Fibroblast of the conjunctiva (primary cell): Measurements from ENCODE around the gene RIPOR1.
A peak's percentile ranks its signal among the peaks of the same experiment; 100 is the strongest.

ENCODE experiments used
- DNase-seq: peaks from one replicate; pipeline ENCODE4 v3.0.0-alpha.2; 2010; ENCODE audit warnings: low read depth

Gene RIPOR1

DNA sequence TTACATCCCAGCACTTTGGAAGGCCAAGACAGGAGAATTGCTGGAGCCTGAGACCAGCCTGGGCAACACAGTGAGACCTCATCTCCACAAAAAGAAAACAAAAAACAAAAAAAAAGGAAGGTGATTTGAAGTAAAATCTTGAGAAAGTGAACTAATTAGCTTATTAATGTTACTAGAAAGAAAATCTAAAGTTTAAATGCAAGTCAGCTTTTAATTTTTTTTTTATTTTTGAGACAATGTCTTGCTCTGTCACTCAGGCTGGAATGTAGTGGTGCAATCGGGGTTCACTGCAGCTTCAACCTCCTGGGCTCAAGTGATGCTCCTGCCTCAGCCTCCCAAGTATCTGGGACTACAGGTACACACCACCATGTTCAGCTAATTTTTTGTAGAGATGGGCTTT is 30.2 kb downstream of the RIPOR1 start:
- DNase-seq = no peak

DNA sequence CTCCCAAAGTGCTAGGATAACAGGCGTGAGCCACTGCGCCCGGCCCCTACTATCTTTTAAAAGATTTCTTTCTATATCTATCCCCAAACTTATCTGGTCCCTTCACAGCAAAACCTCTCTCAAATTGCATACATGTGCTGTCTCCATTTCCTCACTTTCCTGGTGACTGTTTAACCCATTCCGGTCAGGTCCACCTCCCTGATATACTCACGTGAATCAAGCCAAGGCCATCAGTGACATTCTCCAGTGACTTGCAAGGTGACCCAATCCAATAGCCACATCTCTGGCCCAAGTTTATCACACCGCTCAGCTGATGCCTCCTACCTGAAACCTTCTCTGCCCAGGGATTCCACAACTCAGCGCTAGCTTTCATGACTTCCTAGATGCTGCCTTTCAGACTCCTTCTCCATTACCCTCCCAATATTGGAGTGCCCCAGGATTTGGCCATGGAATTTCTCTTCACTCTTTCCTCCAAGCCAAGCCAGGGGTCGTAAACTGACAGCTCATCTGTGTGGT is 32.3 kb downstream of the RIPOR1 start:
- no peak for DNase-seq

DNA sequence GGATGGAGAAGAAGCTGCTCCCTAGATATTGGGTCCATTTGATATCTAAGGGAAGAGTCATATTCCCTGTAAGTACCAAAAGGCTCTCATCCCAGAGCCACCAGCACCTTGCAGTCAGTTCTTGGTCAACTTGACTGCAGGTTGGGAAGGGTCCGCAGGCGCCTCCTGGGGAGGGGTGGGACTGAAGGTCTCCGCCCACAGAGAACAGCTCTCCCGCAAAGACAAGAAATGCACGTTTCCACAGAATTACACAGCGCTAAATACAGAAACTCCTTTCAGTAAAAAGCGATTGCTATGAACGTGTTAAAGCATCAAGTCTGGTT is 32.8 kb downstream of the RIPOR1 start:
- no peak for DNase-seq

GRCh38 chr16:67561824-67562525 is 33.3 kb downstream of the RIPOR1 start:
- DNase-seq = peak; percentile 97

GRCh38 chr16:67562526-67562917 is 33.9 kb downstream of the RIPOR1 start, which contains the start of gene CTCF:
Gene CTCF, plus strand, starts transcription at chr16:67562526. Its CDS starts 48,307 bp downstream, at chr16:67610833.
- DNase-seq = peak; percentile 68

GRCh38 chr16:67562918-67563707 is 34.5 kb downstream of the RIPOR1 start:
- DNase-seq = no peak

GRCh38 chr16:67563708-67564468 is 35.3 kb downstream of the RIPOR1 start:
- peak; percentile 71 for DNase-seq

- DNase-seq = no peak
Measured at GRCh38 chr16:67565470-67566100, 37.0 kb downstream of the RIPOR1 start.

DNA sequence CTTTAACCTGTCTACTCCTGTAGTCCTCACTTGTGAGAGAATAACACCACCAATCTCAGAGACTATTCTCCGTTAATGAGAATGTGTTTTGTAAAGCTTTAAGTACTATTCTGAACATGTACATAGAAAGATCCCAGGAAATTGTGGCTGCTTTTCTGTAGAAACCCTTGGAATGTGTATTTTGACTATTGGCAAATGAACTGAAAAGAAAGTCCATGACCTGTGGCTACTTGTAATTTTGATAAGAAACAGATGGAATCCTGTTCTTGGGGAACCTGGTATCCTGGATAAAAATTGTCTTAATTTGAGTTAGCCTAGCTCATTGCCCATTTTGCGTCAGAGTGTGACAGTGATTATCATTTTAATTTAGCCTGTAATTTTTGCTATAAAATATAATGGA is 42.8 kb downstream of the RIPOR1 start:
- no peak for DNase-seq

DNA sequence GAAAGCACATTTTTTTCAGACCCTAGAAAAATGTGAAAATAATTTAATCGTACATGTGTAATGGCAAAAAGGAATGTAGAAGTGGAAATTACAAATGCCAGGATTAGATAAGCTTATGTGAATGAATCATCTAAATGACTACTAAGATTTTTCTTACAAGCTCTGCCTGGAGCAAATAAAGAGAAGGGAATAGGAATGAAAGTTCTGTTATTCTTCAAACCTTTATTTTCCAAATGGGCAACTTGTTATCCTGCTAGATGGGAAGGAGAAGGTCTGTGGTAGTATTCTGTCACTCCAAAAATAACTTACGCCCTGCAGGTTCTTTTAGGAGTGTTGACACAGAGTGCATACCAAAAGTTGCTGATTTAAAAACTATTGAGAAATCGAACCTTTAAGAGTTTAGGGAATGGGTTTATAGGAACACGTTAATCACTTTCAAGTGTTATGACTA is 43.4 kb downstream of the RIPOR1 start:
- DNase-seq = no peak

- DNase-seq = no peak
Measured at GRCh38 chr16:67579686-67580085, 51.1 kb downstream of the RIPOR1 start.

DNA sequence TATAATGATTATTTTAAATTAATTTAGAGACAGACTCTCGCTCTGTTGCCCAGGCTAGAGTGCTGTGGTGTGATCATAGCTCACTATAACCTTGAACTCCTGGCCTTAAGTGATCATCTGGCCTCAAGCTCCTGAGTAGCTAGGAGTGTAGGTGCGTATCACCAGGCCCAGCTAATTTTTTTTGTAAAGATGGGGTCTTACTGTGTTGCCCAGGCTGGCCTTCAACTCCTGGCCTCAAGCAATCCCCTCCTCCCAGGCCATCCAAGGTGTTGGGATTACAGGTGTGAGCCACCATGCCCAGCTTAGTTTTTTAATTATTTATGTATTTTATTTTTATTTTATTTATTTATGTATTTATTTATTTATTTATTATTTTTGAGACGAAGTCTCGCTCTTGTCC is 51.6 kb downstream of the RIPOR1 start:
- DNase-seq = no peak

- no peak for DNase-seq
Measured at GRCh38 chr16:67593288-67593687, 64.7 kb downstream of the RIPOR1 start.

GRCh38 chr16:67593701-67594100 is 65.1 kb downstream of the RIPOR1 start:
- DNase-seq = no peak

DNA sequence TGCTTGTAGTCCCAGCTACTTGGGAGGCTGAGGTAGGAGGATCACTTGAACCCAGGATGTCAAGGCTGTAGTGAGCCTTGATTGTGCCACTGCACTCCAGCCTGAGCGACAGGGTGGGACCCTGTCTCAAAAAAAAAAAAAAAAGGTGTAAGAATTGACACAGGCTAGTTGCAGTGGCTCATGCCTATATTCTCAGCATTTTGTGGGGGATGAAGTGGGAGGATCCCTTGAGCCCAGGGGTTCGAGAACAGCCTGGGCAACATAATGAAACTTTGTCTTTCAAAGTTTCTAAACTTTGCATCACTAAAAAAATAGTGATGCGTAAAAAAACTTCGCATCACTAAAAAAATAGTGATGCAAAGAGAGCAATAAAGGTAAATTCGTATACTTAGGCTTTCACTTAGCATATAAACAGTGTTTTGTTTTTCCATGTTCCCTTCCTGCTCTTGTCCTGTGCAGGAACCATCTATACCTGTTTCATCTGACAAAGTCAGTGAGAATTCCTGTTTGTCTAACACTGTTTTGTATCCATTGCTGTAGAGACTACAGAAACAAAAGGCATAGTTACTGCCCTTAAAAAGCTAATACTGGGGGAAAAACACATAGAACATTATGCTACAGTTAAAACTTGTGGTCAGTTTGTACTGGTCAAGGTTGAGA is 65.8 kb downstream of the RIPOR1 start:
- no peak for DNase-seq

DNA sequence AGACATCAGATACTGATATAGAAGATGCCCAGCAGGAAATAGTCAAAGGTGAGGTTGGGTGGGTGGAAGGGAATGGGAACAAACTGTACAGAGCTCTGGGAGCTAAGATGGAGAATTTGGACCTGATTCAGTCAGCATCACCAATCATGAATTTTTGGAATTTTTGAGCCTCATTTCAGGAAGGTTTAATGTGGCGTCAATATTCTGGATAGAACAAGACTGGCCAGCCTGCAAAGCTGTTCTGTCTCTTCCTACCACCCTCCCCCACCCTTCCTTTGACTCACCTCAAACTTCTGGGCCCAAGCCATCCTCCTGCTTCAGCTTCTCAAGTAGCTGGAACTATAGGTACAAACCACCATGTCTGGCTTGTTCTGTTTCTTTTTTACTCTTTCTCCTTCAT is 66.3 kb downstream of the RIPOR1 start:
- no peak for DNase-seq
